HuH-7 (cell line): ENCODE results near the gene RNF4.
A peak's percentile ranks its signal among the peaks of the same experiment; 100 is the strongest.
"Not testable (repeated sequence)": the region's sequence is repeated elsewhere in the genome, so short reads cannot be mapped to it uniquely, and the experiment has no call there.

Experiments
- DNase-seq: peaks from one replicate; pipeline ENCODE4 v3.0.0; 2011; ENCODE audit warnings: low spot score

The RNF4 gene

GRCh38 chr4:2535376-2536192, 66.7 kb downstream of the RNF4 start:
- DNase-seq = peak; percentile 32

- peak; percentile 92 for DNase-seq
Observed at GRCh38 chr4:2536193-2537010, 67.5 kb downstream of the RNF4 start, which contains the start of gene FAM193A. TSS of gene FAM193A (plus strand) at chr4:2536647. CDS start at chr4:2536916, 269 bp downstream.

- DNase-seq = peak; percentile 30
Observed at GRCh38 chr4:2537011-2537830, 68.3 kb downstream of the RNF4 start.

GRCh38 chr4:2543580-2544191, 74.8 kb downstream of the RNF4 start:
- DNase-seq = not testable (repeated sequence)

GRCh38 chr4:2545321-2546013, 76.6 kb downstream of the RNF4 start:
- DNase-seq = no peak

- no peak for DNase-seq
Observed at GRCh38 chr4:2546286-2546823, 77.4 kb downstream of the RNF4 start.

- not testable (repeated sequence) for DNase-seq
Observed at GRCh38 chr4:2546961-2547691, 78.2 kb downstream of the RNF4 start.

GRCh38 chr4:2551118-2551517, 82.2 kb downstream of the RNF4 start:
- DNase-seq = no peak

GRCh38 chr4:2552806-2553205, 83.9 kb downstream of the RNF4 start:
- no peak for DNase-seq

GRCh38 chr4:2558301-2558700, 89.4 kb downstream of the RNF4 start:
- DNase-seq = no peak

- DNase-seq = no peak
Observed at GRCh38 chr4:2560167-2560566, 91.3 kb downstream of the RNF4 start.
